ENCODE measurements around the gene ARHGAP18.

Gene ARHGAP18

DNA sequence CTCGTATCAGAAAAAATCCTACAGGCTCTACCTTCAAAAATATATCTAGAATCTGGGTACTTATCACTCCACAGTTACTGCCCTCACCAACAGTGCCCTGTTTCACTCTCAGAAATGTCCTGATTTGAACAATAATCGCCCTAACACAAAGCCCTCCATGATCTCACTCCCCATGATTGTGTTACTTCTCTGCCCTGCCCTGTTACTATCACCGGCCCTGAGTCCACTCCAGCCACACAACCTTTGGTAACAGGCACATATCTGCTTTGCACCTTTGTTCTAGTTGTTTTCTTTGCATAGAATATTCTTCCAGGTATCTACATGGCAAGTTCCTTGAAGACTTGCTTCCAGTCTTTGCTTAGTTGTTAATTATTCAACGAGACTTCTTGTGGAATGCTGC lies 142.0 kb downstream of the ARHGAP18 start:
- Histone ChIP-seq H3K4me2 (ENCODE audit: low read depth, low read length, poor library complexity, severe bottlenecking) (no peak overlapping the region), H3K79me2 (ENCODE audit: insufficient read depth, low read length) (no peaks in the 10 kb centered on the region), H3K9ac (ENCODE audit: low read length) (no peak overlapping the region), H3K9me3 (ENCODE audit: insufficient read depth, low read length) (no peaks in the 10 kb centered on the region), H2AFZ (ENCODE audit: low read depth, low read length, severe bottlenecking) (no peak overlapping the region), H4K20me1 (ENCODE audit: low read depth, low read length) (no peaks in the 10 kb centered on the region), H3F3A (ENCODE audit: insufficient read depth) (no peaks in the 10 kb centered on the region), H3K27me3 (ENCODE audit: low read length) (no peaks in the 10 kb centered on the region), H3K9me2 (replicated peaks; ENCODE audit: insufficient read depth, low read length) (no peaks in the 10 kb centered on the region), H3K27ac (ENCODE audit: low read depth, low read length) (no peak overlapping the region), H3K36me3 (ENCODE audit: low read length) (no peaks in the 10 kb centered on the region), H3K4me3 (ENCODE audit: insufficient read depth, low read length, poor library complexity, severe bottlenecking) (no peak overlapping the region)
- no peak for TF ChIP-seq EZH2phosphoT487 (conservative IDR thresholded peaks at IDR 0.05; ENCODE audit: low read length)
- TF ChIP-seq, protein P1, sequence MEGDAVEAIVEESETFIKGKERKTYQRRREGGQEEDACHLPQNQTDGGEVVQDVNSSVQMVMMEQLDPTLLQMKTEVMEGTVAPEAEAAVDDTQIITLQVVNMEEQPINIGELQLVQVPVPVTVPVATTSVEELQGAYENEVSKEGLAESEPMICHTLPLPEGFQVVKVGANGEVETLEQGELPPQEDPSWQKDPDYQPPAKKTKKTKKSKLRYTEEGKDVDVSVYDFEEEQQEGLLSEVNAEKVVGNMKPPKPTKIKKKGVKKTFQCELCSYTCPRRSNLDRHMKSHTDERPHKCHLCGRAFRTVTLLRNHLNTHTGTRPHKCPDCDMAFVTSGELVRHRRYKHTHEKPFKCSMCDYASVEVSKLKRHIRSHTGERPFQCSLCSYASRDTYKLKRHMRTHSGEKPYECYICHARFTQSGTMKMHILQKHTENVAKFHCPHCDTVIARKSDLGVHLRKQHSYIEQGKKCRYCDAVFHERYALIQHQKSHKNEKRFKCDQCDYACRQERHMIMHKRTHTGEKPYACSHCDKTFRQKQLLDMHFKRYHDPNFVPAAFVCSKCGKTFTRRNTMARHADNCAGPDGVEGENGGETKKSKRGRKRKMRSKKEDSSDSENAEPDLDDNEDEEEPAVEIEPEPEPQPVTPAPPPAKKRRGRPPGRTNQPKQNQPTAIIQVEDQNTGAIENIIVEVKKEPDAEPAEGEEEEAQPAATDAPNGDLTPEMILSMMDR (IDR thresholded peaks at IDR 0.05; ENCODE audit: insufficient read depth, low read length, poor library complexity, severe bottlenecking) = no peak

DNA sequence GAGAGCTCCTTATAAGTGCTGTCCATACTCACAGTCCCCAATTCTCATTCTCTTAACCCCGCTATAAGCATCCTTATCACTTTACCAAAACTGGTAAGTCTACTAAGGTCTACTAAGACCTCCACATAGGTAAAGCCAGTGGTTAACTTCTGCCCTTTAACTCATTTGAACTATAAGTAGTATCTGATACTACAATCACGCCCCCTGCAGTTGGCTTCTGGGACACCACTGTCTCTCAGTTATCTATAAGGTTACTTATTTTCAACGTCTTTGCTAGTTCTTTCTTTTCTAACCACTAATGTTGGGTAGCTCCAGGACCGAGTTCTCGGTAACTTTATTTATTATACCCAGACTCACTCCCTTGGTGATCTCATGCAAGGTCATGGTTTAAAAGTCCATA lies 142.6 kb downstream of the ARHGAP18 start:
- no peaks in the 10 kb centered on the region for H3K79me2 ChIP-seq (ENCODE audit: insufficient read depth, low read length)
- H3K9ac ChIP-seq (ENCODE audit: low read length) = no peak overlapping the region
- H3K9me3 ChIP-seq (ENCODE audit: insufficient read depth, low read length) = no peaks in the 10 kb centered on the region
- H4K20me1 ChIP-seq (ENCODE audit: low read depth, low read length) = no peaks in the 10 kb centered on the region
- no peaks in the 10 kb centered on the region for H3K27me3 ChIP-seq (ENCODE audit: low read length)
- no peak overlapping the region for H3K4me3 ChIP-seq (ENCODE audit: insufficient read depth, low read length, poor library complexity, severe bottlenecking)
- H3F3A ChIP-seq (ENCODE audit: insufficient read depth) = no peaks in the 10 kb centered on the region
- no peak overlapping the region for H3K27ac ChIP-seq (ENCODE audit: low read depth, low read length)
- no peaks in the 10 kb centered on the region for H3K36me3 ChIP-seq (ENCODE audit: low read length)
- H3K9me2 ChIP-seq (replicated peaks; ENCODE audit: insufficient read depth, low read length) = no peaks in the 10 kb centered on the region
- no peak overlapping the region for H2AFZ ChIP-seq (ENCODE audit: low read depth, low read length, severe bottlenecking)
- H3K4me2 ChIP-seq (ENCODE audit: low read depth, low read length, poor library complexity, severe bottlenecking) = no peak overlapping the region
- no peak for TF ChIP-seq EZH2phosphoT487 (conservative IDR thresholded peaks at IDR 0.05; ENCODE audit: low read length)
- TF ChIP-seq, protein P1 (IDR thresholded peaks at IDR 0.05; ENCODE audit: insufficient read depth, low read length, poor library complexity, severe bottlenecking) = no peak

DNA sequence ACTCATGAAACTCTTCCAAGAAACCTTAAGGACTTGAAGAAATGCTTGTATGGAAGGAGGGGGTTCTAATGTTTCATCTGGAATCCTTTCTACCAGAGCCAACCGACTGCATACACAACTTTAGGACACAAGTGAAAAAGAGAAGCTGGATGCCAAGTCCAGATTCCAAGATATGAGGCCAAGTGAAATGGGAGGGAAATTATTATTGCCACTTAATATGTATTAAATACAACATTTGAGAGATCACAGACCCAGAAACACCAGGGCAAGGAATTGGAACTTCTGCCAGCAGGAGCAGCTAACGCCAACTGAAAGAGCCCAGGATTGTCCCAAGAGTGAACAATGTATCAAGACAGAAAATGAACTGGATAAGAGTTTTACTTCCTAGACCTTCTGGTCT lies 144.2 kb downstream of the ARHGAP18 start:
- Histone ChIP-seq H3K27ac (ENCODE audit: low read depth, low read length) (no peak overlapping the region), H3K9me3 (ENCODE audit: insufficient read depth, low read length) (no peaks in the 10 kb centered on the region), H3K9ac (ENCODE audit: low read length) (no peak overlapping the region), H3K9me2 (replicated peaks; ENCODE audit: insufficient read depth, low read length) (no peaks in the 10 kb centered on the region), H3K27me3 (ENCODE audit: low read length) (no peaks in the 10 kb centered on the region), H4K20me1 (ENCODE audit: low read depth, low read length) (no peaks in the 10 kb centered on the region), H3F3A (ENCODE audit: insufficient read depth) (no peaks in the 10 kb centered on the region), H2AFZ (ENCODE audit: low read depth, low read length, severe bottlenecking) (no peak overlapping the region), H3K4me2 (ENCODE audit: low read depth, low read length, poor library complexity, severe bottlenecking) (no peak overlapping the region), H3K4me3 (ENCODE audit: insufficient read depth, low read length, poor library complexity, severe bottlenecking) (no peak overlapping the region), H3K79me2 (ENCODE audit: insufficient read depth, low read length) (no peaks in the 10 kb centered on the region), H3K36me3 (ENCODE audit: low read length) (no peaks in the 10 kb centered on the region)
- TF ChIP-seq, protein P1 (IDR thresholded peaks at IDR 0.05; ENCODE audit: insufficient read depth, low read length, poor library complexity, severe bottlenecking) = no peak
- no peak for TF ChIP-seq EZH2phosphoT487 (conservative IDR thresholded peaks at IDR 0.05; ENCODE audit: low read length)

Data from SU-DHL-6 (cell line).